K562 (cell line): Measurements from ENCODE around the gene MLANA. TPM values are rescaled to one million over a fixed set of nuclear protein-coding genes. Genes with fewer than 3 reads are reported as not detected.

Source experiments
- ARID3A ChIP-seq: IDR thresholded peaks from 2 replicates; pipeline ENCODE4 v1.6.1; 2012; ENCODE audit warnings: low read depth, low read length, improper control_type of control experiment, borderline replicate concordance
- ASH1L ChIP-seq: fragments of 450-650 bp; IDR thresholded peaks from 2 replicates; pipeline ENCODE4 v1.6.1; 2018; ENCODE audit warnings: borderline replicate concordance, mild to moderate bottlenecking, low read depth; ENCODE audit not compliant: partially characterized antibody
- DPF2 ChIP-seq: fragments of 450-650 bp; IDR thresholded peaks from 2 replicates; pipeline ENCODE4 v1.6.1; 2016
- ESRRB ChIP-seq: fragments of 250-450 bp; sonication (Bioruptor Pico); IDR thresholded peaks from 2 replicates; pipeline ENCODE4 v1.5.0; 2020; ENCODE audit warnings: mild to moderate bottlenecking, moderate library complexity, borderline replicate concordance
- HES1 ChIP-seq: fragments of 450-650 bp; IDR thresholded peaks from 2 replicates; pipeline ENCODE4 v1.6.1; 2016; ENCODE audit warnings: low read depth, mild to moderate bottlenecking, moderate library complexity
- IRF1 ChIP-seq: sonication (generic); formaldehyde crosslinking; IDR thresholded peaks from 2 replicates; pipeline ENCODE4 v1.8.0; 2022; ENCODE audit warnings: missing genetic modification reagents, mild to moderate bottlenecking, borderline replicate concordance
- KAT7 ChIP-seq: sonication (generic); formaldehyde crosslinking; IDR thresholded peaks from 2 replicates; pipeline ENCODE4 v1.8.0; 2022; ENCODE audit warnings: missing genetic modification reagents, mild to moderate bottlenecking, borderline replicate concordance
- KAT8 ChIP-seq: fragments of 450-650 bp; IDR thresholded peaks from 2 replicates; pipeline ENCODE4 v1.6.1; 2016; ENCODE audit warnings: low read depth, mild to moderate bottlenecking
- MIER1 ChIP-seq: fragments of 450-650 bp; IDR thresholded peaks from 2 replicates; pipeline ENCODE4 v1.6.1; 2016; ENCODE audit warnings: antibody characterized with exemption, mild to moderate bottlenecking, low read depth
- NBN ChIP-seq: fragments of 450-650 bp; IDR thresholded peaks from 2 replicates; pipeline ENCODE4 v1.6.1; 2016; ENCODE audit warnings: low read depth, mild to moderate bottlenecking
- NR0B1 ChIP-seq: fragments of 450-650 bp; IDR thresholded peaks from one replicate; pipeline ENCODE4 v1.6.1; 2018; ENCODE audit warnings: mild to moderate bottlenecking, moderate library complexity; ENCODE audit not compliant: partially characterized antibody
- RBM34 ChIP-seq: fragments of 200-400 bp; formaldehyde crosslinking; IDR thresholded peaks from 2 replicates; pipeline ENCODE4 v1.6.1; 2018; ENCODE audit warnings: low read length, borderline replicate concordance; ENCODE audit not compliant: insufficient read depth
- SAFB2 ChIP-seq: fragments of 200-400 bp; formaldehyde crosslinking; IDR thresholded peaks from 2 replicates; pipeline ENCODE4 v1.6.1; 2018; ENCODE audit warnings: borderline replicate concordance, low read length, low read depth, moderate library complexity; ENCODE audit not compliant: severe bottlenecking
- TAF1 ChIP-seq: IDR thresholded peaks from 2 replicates; pipeline ENCODE4 v1.6.1; 2011; ENCODE audit warnings: mild to moderate bottlenecking, low read length, moderate library complexity; ENCODE audit not compliant: insufficient read depth, control insufficient read depth, severe bottlenecking; ENCODE audit errors: extremely low read depth
- TOE1 ChIP-seq, 2 experiments: fragments of 450-650 bp in 1 of 2; sonication (generic) in 1 of 2; formaldehyde crosslinking in 1 of 2; IDR thresholded peaks; 2 replicates each; pipeline versions ENCODE4 v1.7.1 to v1.8.0; 2016 to 2022; ENCODE audit warnings: borderline replicate concordance in 2 of 2, mild to moderate bottlenecking in 2 of 2, antibody characterized with exemption in 1 of 2, inconsistent platforms in 1 of 2, low read depth in 1 of 2, missing genetic modification reagents in 1 of 2, moderate library complexity in 1 of 2
- ZC3H11A ChIP-seq: IDR thresholded peaks from 2 replicates; pipeline ENCODE4 v1.6.1; 2012; ENCODE audit warnings: low read depth, low read length, improper control_type of control experiment
- ZNF217 ChIP-seq: sonication (generic); formaldehyde crosslinking; IDR thresholded peaks from 2 replicates; pipeline ENCODE4 v1.8.0; 2022; ENCODE audit warnings: mild to moderate bottlenecking, missing genetic modification reagents
- ZNF239 ChIP-seq: fragments of 250-450 bp; sonication (Bioruptor Pico); IDR thresholded peaks from 2 replicates; pipeline ENCODE4 v1.4.0; 2020; ENCODE audit warnings: mild to moderate bottlenecking
- ZNF444 ChIP-seq: fragments of 250-450 bp; sonication (Bioruptor Pico); IDR thresholded peaks from 2 replicates; pipeline ENCODE4 v1.4.0; 2020; ENCODE audit warnings: mild to moderate bottlenecking, moderate library complexity
- ZNF589 ChIP-seq: fragments of 200-800 bp; sonication (Bioruptor generic); IDR thresholded peaks from 2 replicates; pipeline ENCODE4 v1.6.1; 2016; ENCODE audit warnings: low read depth, missing genetic modification characterization, missing compliant biosample characterization
- ZNF699 ChIP-seq: fragments of 250-450 bp; sonication (Bioruptor Pico); IDR thresholded peaks from 2 replicates; pipeline ENCODE4 v1.8.0; 2021; ENCODE audit warnings: mild to moderate bottlenecking, moderate library complexity; ENCODE audit not compliant: insufficient replicate concordance
- ZZZ3 ChIP-seq: fragments of 450-650 bp; IDR thresholded peaks from 2 replicates; pipeline ENCODE4 v1.6.1; 2016; ENCODE audit warnings: antibody characterized with exemption, mild to moderate bottlenecking, moderate library complexity
- polyA plus RNA-seq, 8 experiments: library from polyadenylated mRNA; depleted of rRNA in 4 of 8; stranded (reverse) in 5 of 8; unstranded in 3 of 8; fragments of >200 nt; fragmentation: Nextera tagmentation in 2 of 8; fragmentation: Illumina TruSeq in 1 of 8; extraction: Ambion mirVana in 2 of 8; extraction: Trizol in 1 of 8; gene quantifications; 2 replicates each; pipeline versions ENCODE4 v1.2.1 to v1.2.3, GENCODE V29; 2011 to 2014; ENCODE audit warnings: inconsistent platforms in 1 of 8, missing spikeins in 1 of 8
- total RNA-seq, 7 experiments: library from RNA; depleted of rRNA in 6 of 7; stranded (reverse); fragments of >200 nt in 6 of 7; fragmentation: Illumina TruSeq in 2 of 7; extraction: Trizol in 2 of 7; gene quantifications; 2 replicates each; pipeline versions ENCODE4 v1.2.1 to v1.2.3, GENCODE V29; 2011 to 2021; ENCODE audit warnings: low replicate concordance in 1 of 7

MLANA gene
- total and polyA plus RNA-seq, 9 of the 15 experiments (the other 6 are each of a cell fraction or from before 2014, with no cell fraction given), result not detected

- no peak for TF ChIP-seq KAT7 (CRISPR knock-in tag)
- TF ChIP-seq DPF2, result peak; percentile 98
- peak; percentile 96; the same call in 1 of the 2 replicates for TF ChIP-seq ARID3A
- no peak for TF ChIP-seq ZNF699
- no peak for TF ChIP-seq TAF1
- no peak for TF ChIP-seq SAFB2
- no peak for TF ChIP-seq ESRRB (CRISPR knock-in tag)
- TF ChIP-seq ZC3H11A, result no peak
- no peak for TF ChIP-seq ZNF217 (CRISPR knock-in tag)
- no peak for TF ChIP-seq NR0B1
- no peak for TF ChIP-seq RBM34
- TF ChIP-seq ZZZ3, result no peak
- peak; percentile 54; the same call in 1 of the 2 replicates for TF ChIP-seq HES1
- TF ChIP-seq MIER1, result no peak
- TF ChIP-seq NBN, result 0 out of 2 replicates have a peak, but pooled peaks have one; percentile 47
- TF ChIP-seq ZNF239 (CRISPR knock-in tag), result no peak
- TF ChIP-seq TOE1 (IDR thresholded peaks at IDR 0.05; ENCODE audit: borderline replicate concordance), result peak; percentile 49; the same call in 1 of the 2 replicates
- no peak for TF ChIP-seq TOE1 (CRISPR knock-in tag; IDR thresholded peaks at IDR 0.05; ENCODE audit: borderline replicate concordance, low read depth)
- TF ChIP-seq ASH1L, result no peak
- no peak for TF ChIP-seq ZNF589 (CRISPR knock-in tag)
- TF ChIP-seq ZNF444 (CRISPR knock-in tag), result no peak
- TF ChIP-seq IRF1 (CRISPR knock-in tag), result no peak
- no peak for TF ChIP-seq KAT8
Measured at GRCh38 chr9:5879419-5880181, 11.1 kb upstream of the MLANA start (continued).
